ENCODE measurements around the gene PEAK1.
"Not testable (repeated sequence)": the region's sequence is repeated elsewhere in the genome, so short reads cannot be mapped to it uniquely, and the experiment has no call there.

PEAK1 gene

DNA sequence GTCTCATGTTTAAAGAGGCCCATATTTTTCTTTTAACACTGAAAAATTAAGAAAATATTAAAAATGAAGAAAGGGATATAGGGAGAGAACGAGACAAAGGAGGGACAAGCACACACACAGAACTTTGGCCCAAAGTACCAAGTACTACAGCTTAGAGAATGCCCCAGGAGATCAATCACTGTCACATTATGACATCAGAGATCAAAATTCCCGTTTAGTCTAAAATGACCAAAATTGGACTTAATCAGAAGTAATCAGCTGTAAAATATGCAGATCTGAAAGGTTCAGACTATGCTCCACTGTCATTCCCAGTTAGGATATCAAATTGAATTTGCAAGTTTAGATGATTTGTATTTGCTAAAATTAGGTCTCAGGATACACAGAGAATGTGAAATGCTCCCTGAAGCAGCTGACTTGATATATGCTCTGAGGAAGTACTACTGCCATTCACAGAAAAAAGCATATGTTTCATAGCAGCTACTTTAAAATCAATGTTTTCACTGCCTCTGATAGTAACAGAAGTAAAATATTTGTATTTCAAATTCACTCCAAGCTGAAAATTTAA is 123.0 kb downstream of the PEAK1 start:
- DNase-seq, result no peak

- no peak for DNase-seq
These were observed 124.5 kb downstream of the PEAK1 start for GRCh38 chr15:77295446-77295845.

GRCh38 chr15:77292969-77293558 is 126.8 kb downstream of the PEAK1 start:
- DNase-seq, result no peak

DNA sequence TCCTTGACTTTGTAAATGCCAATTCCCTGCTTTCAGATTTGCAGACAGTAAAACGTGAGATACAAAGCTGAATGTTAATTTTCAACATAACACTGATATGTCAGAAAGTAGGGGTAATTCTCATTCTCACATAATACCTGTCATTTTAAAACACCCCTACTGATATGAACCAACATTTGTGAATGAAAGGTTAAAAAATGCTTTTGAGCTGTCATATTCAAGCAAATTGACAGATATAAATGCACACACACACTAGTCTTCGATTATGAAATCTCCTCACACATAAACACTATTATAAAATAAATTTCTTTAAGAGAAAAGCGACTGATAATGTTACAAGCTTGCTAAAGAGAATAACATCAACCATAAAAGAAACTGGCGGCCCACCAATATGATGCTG is 128.8 kb downstream of the PEAK1 start:
- DNase-seq, result no peak

DNA sequence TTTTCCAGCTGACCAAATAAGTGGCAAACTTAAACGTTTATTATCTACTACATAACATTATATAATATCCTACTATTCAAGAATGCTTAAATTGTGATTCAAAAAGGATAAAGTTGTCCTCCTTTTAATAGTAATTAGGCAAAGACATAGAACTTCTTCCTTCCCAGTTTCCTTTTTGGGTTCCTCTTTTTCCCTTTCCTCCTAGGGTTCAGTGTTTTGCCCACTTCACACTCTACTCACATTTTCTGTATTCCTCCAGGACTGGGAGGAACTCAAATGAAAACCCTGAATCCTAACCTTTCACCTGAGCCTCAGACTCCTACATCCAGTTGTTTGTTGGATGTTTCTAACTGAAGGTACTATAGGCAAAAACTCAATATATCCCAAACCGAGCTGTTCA is 132.5 kb downstream of the PEAK1 start:
- no peak for DNase-seq

- DNase-seq, result no peak
These were observed 134.6 kb downstream of the PEAK1 start for GRCh38 chr15:77285057-77285997.

- DNase-seq, result no peak
These were observed 137.6 kb downstream of the PEAK1 start for GRCh38 chr15:77282333-77282732.

DNA sequence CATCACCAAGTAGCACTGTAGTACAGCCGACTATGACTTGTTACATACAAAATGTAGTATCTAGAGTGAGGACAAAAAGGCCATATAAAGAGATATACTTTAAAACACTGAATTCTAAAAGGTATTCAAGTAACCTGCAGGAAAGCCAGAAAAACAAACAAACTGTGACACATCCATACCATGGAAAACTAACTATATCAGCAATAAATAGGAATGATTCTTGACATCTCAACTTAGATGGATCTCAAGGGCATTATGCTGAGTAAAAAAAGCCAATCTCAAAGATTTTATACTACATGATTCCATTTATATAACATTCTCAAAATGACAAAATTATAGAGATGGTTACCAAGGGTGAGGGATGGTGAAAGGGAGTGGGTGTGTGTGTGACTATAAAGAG is 143.0 kb downstream of the PEAK1 start:
- DNase-seq, result no peak

DNA sequence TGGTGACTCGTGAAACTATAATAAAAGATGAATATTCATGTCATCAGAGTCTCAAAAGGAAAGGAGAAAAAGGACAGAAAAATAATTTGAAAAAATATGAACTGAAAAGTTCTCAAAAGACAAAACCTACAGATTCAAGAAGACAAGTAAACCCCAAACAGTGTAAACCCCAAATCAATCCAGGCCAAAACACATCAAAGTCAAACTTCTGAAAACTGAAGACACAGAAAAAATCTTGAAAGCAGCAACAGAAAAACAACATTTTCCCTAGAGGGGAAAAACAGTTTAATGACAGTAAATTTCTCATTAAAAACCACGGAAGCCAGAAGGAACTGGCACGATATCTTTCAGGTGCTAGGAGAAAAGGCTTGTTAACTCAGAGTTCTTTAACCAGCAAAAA is 143.8 kb downstream of the PEAK1 start:
- DNase-seq, result no peak

- DNase-seq, result not testable (repeated sequence)
These were observed 146.8 kb downstream of the PEAK1 start for GRCh38 chr15:77273136-77273535.

- no peak for DNase-seq
These were observed 153.1 kb downstream of the PEAK1 start for GRCh38 chr15:77266708-77267386.

- no peak for DNase-seq
These were observed 164.5 kb downstream of the PEAK1 start for GRCh38 chr15:77255385-77255784.

- no peak for DNase-seq
These were observed 168.2 kb downstream of the PEAK1 start for GRCh38 chr15:77251662-77252061.

DNA sequence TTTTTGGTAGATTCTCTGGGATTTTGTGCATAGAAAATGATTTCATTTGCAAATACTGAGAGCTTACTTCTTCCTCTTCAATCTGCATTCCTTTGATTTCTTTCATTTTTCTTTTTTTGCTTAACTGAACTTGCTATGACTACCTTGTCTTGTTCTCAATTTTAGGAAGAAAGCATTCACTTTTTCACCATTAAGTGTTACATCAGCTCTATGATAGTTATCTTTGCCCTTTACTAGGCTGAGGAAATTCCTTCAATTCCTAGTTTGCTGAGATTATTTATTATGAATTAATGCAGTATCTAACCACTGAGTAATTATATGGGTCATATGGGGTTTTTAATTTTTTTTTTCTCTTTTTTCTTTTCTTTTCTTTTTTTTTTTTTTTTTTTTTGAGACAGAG is 172.8 kb downstream of the PEAK1 start:
- DNase-seq, result no peak

- no peak for DNase-seq
These were observed 176.0 kb downstream of the PEAK1 start for GRCh38 chr15:77243716-77244401.

- DNase-seq, result no peak
These were observed 176.8 kb downstream of the PEAK1 start for GRCh38 chr15:77243135-77243534.

GRCh38 chr15:77239882-77240608 is 179.9 kb downstream of the PEAK1 start:
- no peak for DNase-seq

DNA sequence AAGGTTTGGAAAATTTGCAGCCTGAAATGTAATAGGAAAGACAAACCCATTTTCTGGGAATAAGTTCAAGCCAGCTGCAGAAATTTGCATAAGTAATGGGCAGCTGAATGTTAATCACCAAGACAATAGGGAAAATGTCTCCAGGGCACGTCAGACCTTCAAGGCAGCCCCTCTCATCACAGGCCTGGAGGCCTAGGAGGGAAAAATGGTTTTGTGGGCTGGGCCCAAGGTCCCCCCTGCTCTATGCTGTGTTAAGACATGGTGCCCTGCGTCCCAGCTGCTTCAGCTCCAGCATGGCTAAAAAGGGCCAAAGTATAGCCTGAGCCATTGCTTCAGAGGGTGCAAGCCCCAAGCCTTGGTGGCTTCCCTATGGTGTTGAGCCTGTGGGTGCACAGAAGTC is 184.3 kb downstream of the PEAK1 start:
- DNase-seq, result no peak

DNA sequence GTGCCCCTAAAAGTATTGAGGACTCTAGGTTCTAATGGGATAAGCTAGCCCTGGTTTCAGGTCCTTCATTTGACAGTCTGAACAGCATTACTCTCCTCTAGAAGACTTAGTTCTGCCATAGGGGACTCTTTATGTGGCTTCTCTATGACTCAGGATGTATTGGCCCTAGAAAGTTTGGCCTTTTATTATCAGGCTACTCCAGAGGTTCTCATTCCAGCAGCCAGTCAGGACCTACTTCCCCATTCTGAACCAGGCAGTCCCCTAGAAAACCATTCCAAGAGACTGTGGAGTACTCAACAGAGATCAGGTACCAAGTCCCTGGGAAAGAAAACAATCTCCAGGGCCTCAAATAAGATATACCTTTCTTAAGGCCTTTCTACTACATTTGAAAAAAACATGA is 191.1 kb downstream of the PEAK1 start:
- no peak for DNase-seq

DNA sequence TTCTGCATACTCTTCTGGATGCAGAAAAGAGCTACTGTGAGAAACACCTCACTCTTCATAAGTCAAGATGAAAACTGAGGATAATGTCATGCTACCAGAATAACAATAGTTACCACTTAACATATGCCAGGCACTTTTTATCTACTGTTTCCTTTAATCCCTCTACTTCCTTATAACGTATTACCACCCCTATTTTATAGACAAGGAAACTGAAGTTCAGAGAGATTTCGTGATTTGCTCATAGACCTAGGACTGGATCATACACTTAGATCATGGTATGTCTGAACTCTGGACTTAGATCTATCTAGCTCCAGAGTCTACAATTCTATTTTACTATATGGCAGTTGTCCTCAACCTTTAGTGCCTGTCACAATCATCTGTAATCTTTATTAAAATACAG is 193.3 kb downstream of the PEAK1 start:
- no peak for DNase-seq

- no peak for DNase-seq
These were observed 194.3 kb downstream of the PEAK1 start for GRCh38 chr15:77225646-77226045.

- DNase-seq, result no peak
These were observed 194.8 kb downstream of the PEAK1 start for GRCh38 chr15:77225088-77225487.
